Urothelium cell line (cell line): ENCODE results near the gene ERAL1.
"Not testable (repeated sequence)": the region's sequence is repeated elsewhere in the genome, so short reads cannot be mapped to it uniquely, and the experiment has no call there.

ENCODE experiments used
- DNase-seq: peaks from one replicate; pipeline ENCODE4 v3.0.0; 2011; ENCODE audit warnings: low spot score, mixed read lengths
- FAIRE-seq: peaks from 2 replicates; lab custom pipeline; 2011; peaks lifted over from hg19 to GRCh38; lab: Jason Lieb, UNC

Gene ERAL1

GRCh38 chr17:28897769-28898526, 43.1 kb downstream of the ERAL1 start:
- FAIRE-seq, result no peak
- no peak for DNase-seq

GRCh38 chr17:28898527-28898955, 43.7 kb downstream of the ERAL1 start:
- DNase-seq (no peak), FAIRE-seq (no peak)

- FAIRE-seq, result no peak
Measured at GRCh38 chr17:28899212-28899815, 44.5 kb downstream of the ERAL1 start.

GRCh38 chr17:28900986-28901726, 46.3 kb downstream of the ERAL1 start:
- DNase-seq (no peak), FAIRE-seq (no peak)

More at GRCh38 chr17:28899212-28899815, 44.5 kb downstream of the ERAL1 start:
- no peak for DNase-seq

GRCh38 chr17:28901866-28902818, 47.3 kb downstream of the ERAL1 start:
- DNase-seq, result peak; percentile 61

GRCh38 chr17:28902819-28903545, 48.2 kb downstream of the ERAL1 start, which contains the start of gene DHRS13:
TSS of gene DHRS13 (minus strand) at chr17:28903079. CDS start at chr17:28902944, 135 bp downstream.
- peak; percentile 98 for DNase-seq
- FAIRE-seq, result peak; percentile 95

More at GRCh38 chr17:28901866-28902818, 47.3 kb downstream of the ERAL1 start:
- no peak for FAIRE-seq

GRCh38 chr17:28903546-28903841, 48.7 kb downstream of the ERAL1 start:
- not testable (repeated sequence) for FAIRE-seq, DNase-seq

- FAIRE-seq, result no peak
- DNase-seq, result no peak
Measured at GRCh38 chr17:28904800-28905199, 50.0 kb downstream of the ERAL1 start.

GRCh38 chr17:28906276-28906675, 51.5 kb downstream of the ERAL1 start:
- no peak for DNase-seq
- FAIRE-seq, result no peak

- FAIRE-seq, result no peak
- DNase-seq, result no peak
Measured at GRCh38 chr17:28906706-28907438, 52.1 kb downstream of the ERAL1 start.

GRCh38 chr17:28907709-28908475, 53.1 kb downstream of the ERAL1 start:
- DNase-seq (no peak), FAIRE-seq (no peak)

GRCh38 chr17:28908640-28909167, 53.9 kb downstream of the ERAL1 start:
- FAIRE-seq (no peak), DNase-seq (no peak)

- FAIRE-seq, result no peak
- DNase-seq, result no peak
Measured at GRCh38 chr17:28910534-28910933, 55.7 kb downstream of the ERAL1 start.
